HG03460 (cell line): ENCODE results near the gene THRA.
"Not testable (repeated sequence)": the region's sequence is repeated elsewhere in the genome, so short reads cannot be mapped to it uniquely, and the experiment has no call there.

ENCODE experiments used
- ATAC-seq: cut with Tn5 transposase; IDR thresholded peaks from one replicate; pipeline ENCODE4 v1.9.1; 2021; ENCODE audit not compliant: unreplicated experiment

THRA gene

DNA sequence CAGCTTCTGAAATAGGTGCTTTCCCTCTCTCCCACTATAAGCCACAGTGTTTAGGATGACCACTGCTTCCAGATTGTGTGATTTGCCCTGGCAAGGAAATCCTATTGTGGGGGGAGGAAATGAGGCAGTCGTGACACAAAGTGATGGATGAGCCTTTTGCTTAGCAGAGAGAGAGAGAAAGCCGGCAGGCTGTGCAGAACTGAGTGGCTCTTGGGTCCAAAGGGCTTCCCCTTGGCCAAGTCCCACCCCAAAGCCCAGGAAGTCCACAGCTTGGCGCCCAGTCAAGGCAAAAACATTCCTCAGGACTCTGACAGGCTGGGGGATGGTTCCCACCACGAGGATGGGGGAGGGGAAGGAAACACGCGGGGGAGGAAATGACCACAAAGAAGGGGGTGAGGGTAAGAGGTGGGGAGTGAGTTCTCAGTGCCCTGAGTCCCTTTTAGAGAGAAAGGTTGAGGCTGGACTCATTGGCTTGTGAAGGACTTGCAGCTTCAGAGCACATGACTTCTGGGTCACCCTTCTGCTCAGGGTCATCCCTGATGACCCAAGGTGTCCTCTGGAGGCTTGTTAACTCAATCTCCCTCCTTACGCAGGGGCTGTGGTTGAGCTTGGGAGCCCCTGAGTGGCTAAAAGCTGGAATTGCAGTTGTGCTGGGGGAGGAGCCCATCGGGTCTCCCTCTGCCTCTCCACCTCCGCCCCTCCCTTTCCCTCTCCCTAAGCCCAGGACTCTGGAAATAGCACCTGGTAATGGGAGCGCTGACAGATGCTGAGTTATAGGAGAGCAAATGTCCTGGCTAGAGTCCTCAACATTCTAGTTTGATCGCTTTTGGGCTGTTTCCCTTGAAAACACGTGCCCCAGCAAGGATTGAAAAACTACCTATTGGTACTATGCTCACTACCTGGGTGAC lies 48.7 kb downstream of the THRA start:
- no peak for ATAC-seq

- no peak for ATAC-seq
These were observed 49.5 kb downstream of the THRA start for GRCh38 chr17:40112191-40112711.

- no peak for ATAC-seq
These were observed 49.9 kb downstream of the THRA start for GRCh38 chr17:40112718-40113109.

DNA sequence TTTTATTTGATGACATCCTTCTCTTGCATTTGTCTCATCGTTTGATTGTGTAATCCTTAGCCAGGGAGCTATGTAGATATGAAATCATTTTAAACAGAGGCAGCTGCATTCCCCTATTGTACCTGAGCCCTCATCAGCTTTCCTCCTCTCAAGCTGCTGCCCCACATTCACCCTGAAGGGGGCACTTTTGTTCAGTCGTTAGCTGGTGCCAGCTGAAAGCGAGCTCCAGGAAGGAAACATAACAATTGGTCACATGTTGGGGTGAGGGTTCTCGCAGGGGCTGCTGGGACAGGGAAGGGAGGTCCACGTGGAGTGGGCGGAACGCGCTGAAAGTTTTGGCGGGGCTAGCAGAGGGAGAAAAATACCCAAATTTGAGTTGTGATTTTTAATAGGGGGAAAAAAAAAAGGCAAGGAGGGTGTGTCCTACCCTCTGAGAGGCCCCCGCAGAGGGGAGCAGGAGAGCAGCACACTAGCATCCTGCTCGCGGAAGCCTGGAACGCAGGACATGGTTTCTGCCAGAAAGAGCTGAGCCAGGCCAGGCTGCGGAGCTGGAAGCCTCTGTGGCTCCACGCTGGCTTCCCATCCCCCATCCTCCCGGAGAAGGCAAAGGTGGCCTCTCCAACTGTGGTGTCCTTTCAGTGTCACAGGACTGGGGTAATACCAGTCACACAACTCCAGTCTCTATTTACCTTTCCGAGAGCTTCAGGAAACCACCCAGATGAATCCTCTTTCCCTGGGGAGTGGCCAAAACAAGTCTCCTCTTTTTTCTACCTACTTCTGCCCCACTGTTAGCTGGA lies 50.5 kb downstream of the THRA start:
- peak; percentile 86 for ATAC-seq

- ATAC-seq, result no peak
These were observed 51.1 kb downstream of the THRA start for GRCh38 chr17:40113907-40114245.

DNA sequence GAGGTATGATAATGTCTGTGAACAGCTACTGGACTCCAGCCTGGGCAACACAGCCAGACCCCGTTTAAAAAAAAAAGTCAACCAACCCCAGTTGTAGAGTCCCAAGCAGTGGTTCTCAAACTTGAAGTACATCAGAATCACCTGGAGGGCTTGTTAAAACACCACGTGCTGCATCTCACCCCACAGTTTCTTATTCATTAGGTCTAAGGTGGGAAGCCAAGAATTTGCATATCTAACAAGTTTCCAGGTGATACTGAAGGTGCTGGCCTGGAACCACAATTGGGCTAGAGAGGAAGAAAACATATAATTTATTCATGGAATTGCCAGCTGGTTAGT lies 52.3 kb downstream of the THRA start:
- ATAC-seq, result no peak

GRCh38 chr17:40121181-40122135 lies 58.7 kb downstream of the THRA start, which contains the start of gene MSL1:
Gene MSL1, plus strand, starts transcription at chr17:40121971. Its CDS starts 642 bp downstream, at chr17:40122613.
- ATAC-seq, result peak; percentile 60

- peak; percentile 24 for ATAC-seq
These were observed 59.6 kb downstream of the THRA start for GRCh38 chr17:40122136-40122998.

- ATAC-seq, result no peak
These were observed 60.4 kb downstream of the THRA start for GRCh38 chr17:40122999-40123810.

- ATAC-seq, result no peak
These were observed 61.0 kb downstream of the THRA start for GRCh38 chr17:40123811-40124114.

DNA sequence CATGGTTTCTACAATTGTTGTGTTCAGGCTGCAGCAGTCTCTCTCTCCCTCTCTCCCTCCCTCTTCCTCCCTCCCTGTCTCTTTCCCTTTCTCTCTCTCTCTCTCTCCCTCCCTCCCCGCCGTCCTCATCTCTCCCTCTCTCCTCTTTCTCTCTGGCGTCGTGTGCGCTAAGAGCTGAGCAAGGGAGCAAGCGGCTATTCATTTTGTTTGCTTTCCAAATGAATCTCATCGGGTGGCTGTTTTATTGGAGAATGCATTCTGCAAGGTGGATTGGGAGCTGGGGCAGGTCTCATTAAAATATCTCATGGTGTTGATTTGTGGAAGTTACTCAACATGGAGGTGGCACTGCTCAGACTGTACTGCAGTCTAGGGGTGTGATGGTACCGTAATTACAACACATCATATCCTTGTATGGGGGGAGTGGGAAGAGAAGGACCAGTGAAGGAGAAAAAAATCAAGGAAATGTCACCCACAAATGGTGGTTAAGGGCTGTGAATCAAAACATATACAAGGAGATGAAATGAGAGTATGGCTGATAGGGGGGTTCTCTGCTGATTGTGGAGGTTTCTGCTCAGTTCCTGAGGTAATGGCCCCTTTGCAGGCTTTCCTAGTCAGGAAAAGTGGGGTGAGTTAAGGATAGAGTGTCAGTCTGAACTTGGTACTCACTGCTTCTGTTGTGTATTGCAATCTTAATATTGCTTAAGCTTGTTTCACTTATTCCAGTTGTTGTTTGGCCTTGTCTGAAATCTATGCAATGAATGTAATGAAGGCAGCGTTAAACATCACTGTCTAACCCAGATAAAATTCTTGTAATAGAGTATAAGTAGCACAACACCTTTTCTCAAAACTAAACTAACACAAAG lies 61.7 kb downstream of the THRA start:
- no peak for ATAC-seq

- no peak for ATAC-seq
These were observed 66.7 kb downstream of the THRA start for GRCh38 chr17:40129498-40129897.

DNA sequence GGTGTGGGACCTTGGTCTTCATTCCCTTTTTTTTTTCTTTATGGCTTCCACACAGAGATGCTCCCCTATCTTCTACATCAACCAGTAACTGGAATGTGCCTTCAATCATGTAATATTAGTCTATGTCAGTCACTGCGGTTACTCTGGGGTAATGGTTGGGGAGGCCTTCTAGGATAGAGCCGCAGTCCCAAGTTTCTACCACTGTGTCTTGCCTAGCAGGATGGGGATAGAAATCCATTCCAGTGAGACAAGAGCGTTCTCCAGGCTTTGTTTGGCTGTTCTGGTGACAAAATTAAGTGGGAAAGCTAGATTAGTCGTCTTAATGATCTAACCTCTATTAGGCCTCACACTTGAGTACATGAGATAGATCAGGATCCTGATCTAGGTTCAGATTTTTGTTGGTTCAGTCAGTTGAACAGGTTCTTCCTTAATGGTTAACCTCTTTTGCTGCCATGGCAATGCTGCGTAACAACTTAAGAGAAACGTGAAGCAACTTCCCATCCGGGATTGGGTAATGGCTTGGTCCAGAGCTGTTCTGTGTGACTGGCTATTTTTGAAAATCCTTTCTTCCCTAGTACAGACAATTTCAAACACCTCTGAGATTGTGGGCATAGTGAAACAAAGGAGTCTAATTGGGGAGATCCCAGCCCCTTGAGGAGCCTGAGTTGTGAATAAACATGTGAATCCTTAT lies 67.7 kb downstream of the THRA start:
- no peak for ATAC-seq

DNA sequence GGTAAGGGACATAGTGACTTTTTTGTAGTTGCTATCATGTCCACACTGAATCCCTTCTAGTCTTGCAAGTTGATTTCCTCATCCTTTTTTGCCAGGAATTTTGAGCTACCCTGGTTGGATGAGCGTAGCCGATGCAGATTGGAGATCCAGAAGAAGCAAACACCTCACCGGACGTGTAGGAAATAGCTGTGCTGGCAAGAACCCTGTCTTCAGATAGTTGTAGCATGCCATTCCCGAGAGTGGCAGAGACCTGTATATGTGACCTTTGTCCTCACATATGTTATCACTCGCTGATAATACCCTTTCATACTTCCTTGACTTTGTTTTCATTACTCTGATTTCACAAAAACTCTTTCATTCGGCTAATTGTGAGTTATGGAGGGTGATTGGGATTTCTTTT lies 71.4 kb downstream of the THRA start:
- no peak for ATAC-seq

DNA sequence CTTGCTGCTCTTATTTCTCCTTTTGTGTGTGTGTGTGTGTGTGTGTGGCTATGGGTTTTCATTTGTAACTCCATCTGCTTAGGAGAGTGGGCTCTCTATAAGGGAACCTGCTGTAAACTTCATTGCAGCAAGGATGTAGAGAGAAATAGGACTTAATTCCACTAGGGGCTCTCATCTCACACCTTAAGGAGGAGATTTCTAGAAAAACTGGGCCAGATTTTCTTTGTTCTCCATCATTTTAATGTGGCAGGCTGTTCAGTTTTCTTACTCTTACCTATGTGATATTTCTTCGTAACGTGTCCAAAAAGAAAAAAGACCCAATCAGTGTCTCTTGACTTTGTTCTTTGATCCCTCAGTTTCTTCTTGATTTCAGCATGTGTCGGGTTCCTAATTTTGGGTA lies 73.1 kb downstream of the THRA start:
- ATAC-seq, result no peak

DNA sequence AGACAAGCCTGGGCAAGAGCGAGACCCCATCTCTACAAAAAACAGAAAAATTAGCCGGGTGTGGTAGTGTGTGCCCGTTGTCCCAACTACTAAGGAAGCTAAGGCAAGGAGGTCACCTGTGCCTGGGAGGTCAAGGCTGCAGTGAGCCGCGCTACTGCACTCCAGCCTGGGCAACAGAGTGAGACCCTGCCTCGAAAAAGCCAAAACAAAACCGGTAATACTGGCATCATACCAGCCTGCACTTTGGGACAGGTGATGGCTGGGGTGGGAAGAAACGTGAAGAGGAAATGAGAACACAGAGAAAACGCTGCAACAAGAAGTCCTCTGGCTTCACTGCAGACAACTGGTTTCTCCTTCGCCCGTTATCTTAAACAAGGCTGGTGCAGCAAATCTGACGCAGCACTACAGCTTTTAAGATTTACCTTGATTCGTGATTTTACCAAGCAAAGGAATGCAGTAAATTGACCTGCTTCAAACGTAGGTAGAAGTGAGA lies 76.8 kb downstream of the THRA start:
- ATAC-seq, result peak; percentile 15

DNA sequence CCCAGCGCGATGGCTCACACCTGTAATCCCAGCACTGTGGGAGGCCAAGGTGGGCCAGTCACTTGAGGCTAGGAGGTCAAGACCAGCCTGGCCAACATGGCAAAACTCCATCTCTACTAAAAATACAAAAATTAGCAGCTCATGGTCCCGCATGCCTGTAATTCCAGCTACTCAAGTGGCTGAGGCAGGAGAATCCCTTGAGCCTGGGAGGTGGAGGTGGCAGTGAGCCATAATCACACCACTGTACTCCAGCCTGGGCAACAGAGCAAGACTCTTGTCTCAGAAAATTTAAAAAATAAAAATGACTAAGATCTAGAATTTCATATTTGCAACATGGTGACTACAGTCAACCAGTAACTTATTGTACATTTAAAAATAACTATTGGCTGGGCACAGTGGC lies 80.4 kb downstream of the THRA start:
- not testable (repeated sequence) for ATAC-seq
